GM21360 (cell line): ENCODE results near the gene BTBD17.

Experiments used
- ATAC-seq: cut with Tn5 transposase; IDR thresholded peaks from one replicate; pipeline ENCODE4 v1.9.1; 2021; ENCODE audit warnings: mild to moderate bottlenecking, moderate library complexity; ENCODE audit not compliant: unreplicated experiment

Gene BTBD17

DNA sequence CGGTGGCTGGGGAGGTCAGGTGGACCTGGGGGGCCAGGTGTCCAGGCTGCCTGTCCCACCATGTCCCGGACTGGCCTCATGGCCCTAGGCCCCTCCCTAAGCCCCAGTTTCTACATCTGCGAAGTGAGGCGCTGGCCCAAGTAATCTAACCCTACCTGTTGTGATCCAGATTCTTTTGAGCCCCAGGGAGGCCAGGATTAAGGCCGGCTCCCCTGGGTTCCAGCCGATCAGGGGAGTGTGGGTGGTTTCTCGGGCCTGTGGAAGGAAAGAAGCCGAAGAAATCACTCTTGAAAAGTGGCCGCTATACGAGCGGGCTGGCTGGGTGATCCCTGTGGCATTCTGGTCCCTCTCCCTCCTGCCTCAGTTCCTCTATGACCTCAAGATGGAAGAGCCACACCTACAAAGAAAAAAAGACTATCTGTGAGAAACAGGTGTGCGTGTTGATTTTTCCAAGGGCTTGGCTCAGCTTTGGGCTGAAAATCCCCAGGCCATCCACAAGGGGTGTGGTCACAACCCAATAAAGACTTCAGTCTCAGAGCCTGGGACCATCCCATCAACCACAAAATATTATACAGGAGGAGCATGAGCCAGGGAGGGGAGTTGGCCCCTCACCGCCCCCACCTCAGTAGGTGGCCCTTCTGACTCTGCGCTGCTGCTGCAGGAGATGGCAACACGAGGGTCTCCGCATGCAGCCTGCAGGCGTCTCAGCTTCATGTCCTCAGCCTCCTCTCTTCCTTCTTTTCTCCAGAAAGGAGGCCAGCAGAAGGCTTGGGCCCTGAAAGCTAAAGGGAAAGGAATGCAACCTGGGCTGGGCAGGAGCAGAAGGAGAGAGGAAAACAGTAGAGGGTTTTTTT, 25.9 kb upstream of the BTBD17 start:
- ATAC-seq: no peak

DNA sequence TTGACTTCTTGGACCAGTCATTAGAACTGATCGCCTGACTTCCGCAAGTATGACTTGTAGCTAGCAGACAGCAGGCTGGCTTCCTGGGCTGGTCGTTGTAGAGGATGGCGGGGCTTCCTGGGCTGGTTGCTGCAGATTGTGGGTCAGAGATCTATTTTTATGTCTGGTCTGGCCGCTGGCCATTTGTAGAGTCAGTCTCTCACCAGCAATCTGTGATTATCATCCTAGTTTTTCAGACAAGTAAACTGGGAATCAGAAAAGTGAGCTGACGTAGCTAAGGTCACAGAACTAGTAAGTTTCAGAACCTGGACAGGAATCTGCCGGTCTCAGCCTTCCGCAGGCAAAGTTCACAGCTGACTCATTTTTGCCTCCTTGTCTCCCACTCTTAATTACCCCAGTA, 24.7 kb upstream of the BTBD17 start:
- no peak for ATAC-seq

DNA sequence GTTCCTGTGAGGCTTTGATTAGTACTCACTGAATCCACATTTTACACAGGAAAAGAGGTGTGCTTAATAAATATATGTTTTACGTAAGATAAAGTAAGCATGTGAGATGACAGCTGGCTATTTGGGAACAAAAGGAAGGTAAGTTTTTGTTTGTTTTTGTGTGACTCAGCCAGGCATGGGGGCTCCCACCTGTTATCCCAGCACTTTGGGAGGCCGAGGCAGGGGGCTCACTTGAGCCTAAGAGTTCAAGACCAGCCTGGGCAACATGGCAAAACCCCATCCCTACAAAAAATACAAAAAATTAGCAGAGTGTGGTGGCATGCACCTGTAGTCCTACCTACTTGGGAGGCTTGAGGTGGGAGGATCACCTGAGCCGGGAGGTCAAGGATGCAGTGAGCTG, 23.5 kb upstream of the BTBD17 start:
- no peak for ATAC-seq

DNA sequence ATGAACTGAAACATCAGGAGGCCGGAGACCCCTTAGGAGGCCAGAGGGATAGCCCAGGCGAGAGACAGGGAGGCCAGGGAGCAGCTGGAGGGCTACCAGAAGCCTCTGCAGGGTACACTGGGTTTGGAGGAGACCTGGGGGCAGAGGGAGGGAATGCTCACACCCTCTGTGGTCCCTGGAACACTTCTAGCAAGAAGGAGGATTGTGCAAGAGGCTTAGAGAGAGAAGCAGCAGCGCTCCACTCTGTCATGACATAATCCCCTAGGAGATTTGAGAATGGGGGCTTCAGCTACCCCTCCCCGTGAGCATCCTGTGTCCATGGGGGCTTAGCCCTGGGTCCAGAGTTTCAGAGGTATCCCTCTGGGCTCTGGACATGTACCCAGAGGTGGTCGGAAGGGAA, 21.5 kb upstream of the BTBD17 start:
- no peak for ATAC-seq

DNA sequence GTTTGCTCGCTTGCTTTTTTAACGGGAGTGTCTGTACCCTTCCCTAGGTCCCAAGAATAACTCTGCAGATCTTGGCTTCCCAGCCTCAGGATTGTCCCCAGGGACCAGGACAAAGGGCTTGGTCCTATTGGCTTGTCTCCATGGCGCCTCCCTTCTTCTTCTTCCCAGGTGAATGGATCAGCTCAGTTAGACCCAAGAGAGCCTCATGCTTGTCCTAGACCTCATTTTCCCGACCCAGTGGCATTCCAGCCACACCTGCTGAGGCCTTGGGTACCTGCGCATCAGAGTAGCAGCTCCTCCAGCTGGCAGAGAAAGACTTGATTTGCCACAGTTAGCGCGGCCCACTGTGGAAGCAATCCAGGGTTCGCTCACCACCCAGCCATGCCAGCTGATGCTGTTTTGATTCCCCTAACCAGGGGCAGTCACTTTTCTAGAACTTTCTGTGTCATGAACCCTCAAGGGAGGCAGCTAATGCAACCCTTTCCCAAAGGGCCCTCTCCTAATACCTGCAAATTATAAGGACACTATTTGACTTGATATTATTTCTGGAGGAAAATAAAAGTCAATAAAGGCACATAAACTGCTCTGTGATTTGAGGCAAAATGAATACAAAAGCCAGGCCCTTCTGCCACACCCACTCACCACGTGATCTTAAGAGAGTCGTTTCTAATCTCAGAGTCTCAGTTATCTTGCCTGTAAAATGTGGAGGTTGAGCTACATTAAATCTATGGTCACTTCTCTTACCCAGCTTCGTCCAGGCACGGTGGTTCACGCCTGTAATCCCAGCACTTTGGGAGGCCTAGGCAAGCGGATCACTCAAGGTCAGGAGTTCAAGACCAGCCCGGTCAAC, 19.5 kb upstream of the BTBD17 start:
- ATAC-seq: no peak

DNA sequence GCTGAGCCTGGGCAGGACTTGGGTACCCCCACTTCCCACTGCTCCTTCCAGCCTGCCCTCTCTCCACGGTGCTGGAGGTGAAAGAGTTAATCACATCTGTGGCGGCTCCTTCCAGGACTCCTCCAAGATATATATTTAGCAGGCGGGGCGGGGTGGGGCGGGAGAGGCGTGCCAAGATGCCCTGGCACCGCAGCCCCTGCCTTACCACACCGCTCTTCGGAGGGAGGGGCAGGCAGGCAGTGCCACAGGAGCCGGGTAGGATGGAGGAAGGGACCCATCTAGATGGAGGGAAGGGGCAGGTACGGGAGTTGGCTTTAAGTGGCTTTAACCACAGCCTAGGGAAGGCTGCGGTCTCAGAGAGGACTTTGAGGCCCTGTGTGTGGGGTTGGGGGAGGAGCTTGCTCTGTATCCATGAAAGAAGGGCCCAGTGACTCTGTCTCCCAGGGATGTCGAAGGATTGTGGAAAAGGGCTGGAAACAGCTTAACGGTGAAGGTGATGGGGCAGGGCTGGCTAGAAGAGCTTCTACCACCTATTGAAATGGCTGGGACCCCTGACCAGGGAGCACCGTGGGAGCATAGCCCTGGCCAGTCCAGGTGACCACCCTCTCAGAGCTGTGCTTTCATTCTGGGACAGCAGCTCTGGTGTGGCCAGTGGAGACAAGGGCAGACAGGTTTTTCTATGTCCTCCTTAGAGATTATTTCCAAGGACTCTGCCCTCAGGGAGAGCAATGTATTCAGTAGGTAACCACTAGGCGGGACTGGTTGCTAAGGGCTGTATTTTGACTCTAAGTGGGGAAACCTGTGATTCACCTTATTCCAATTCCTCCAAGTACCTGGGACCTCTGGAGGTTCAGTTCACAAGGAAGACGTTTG, 18.7 kb upstream of the BTBD17 start:
- ATAC-seq: no peak

DNA sequence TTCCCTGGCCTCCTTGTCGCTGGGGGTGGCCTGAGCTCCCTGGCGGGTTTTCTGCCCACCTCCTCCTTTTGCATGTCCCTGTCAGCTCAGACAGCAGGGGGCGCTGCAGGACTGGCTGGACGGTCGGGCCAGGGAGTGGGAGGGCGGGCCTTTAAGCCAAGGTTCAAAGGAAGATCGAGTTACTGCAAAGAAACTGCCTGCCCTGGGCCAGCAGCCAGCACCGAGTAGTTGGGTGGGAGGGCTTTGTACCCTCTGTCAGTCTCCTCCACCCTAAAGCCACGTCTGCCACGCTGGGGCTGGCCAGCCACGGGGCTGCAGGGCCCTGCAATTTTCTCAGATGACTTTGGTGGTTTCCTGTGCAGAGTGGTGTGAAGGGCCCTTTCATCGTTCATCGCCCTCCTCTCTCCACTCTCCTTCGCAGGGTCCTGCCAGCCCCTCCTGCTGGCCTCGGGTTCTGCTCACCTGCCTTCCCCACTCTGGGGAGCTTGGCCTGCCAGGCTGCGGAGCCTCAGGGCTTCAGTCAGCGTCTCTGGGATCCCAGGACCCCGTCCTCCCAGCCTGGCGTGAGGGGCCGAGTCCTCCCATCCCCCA, 17.9 kb upstream of the BTBD17 start:
- no peak for ATAC-seq

DNA sequence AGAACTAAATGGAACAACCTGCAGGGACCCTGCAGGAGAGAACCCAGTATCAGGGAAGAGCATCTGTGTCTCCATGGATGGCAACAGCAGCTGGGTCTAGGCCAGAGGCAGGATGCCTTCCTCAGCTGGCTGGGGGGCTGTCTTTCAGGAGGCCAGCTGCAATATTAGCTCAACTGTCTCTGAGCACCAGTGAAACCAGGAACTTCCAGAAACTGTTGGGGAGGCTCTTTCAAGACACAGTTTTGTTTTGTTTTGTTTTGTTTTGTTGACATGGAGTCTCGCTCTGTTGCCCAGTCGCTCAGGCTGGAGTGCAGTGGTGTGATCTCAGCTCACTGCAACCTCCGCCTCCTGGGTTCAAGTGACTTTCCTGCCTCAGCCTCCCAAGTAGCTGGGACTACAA, 13.2 kb upstream of the BTBD17 start:
- ATAC-seq: no peak

DNA sequence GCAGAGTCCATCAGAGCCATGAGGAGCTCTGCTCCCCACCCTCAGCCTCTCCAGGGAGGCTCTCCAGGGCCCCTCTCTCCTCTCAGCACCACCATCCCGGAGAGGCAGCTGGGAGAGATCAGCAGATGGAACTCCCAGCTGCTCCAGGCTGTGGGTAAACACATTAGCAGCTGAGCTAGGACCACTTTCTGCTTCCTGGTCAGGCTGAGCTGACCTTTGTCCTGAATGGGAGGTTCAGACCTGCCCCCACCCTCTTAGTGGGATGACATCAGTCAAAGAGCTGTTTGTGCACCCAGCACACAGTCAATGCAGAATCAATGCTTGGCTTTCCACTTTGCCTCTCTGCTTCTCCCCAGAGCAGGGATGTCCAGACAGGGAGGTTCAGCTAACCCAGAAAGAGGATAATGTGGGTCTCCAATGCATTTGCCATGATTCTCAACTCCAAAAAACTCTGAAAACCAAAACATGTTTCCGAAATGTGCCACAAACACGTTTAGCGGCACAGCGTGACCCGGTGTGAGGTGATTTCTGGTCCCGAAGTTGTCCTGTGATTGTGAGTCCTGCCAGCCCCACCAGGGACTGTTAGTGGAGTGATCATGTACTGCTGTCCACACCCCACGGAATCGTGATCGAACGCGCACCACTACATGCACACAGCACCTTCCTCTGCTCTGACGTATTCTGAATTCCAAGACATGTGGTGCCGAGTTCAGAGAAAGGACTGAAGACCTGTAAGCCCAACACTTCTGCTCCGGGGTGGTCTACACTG, 12.4 kb upstream of the BTBD17 start:
- no peak for ATAC-seq

DNA sequence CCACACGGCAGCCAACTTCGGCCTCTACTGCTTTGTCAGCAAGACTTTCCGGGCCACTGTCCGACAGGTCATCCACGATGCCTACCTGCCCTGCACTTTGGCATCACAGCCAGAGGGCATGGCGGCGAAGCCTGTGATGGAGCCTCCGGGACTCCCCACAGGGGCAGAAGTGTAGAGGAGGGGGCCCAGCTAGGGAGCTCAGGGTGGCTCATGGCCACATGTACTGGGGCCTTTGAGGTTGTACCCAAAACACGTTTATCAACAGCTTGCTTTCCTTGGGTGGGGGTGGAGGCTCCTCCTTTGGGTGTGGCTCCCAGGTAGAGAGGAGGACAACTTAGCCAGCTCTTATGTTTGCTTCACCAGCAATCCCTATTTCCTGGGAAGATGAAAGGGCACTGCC, 10.8 kb upstream of the BTBD17 start:
- no peak for ATAC-seq

DNA sequence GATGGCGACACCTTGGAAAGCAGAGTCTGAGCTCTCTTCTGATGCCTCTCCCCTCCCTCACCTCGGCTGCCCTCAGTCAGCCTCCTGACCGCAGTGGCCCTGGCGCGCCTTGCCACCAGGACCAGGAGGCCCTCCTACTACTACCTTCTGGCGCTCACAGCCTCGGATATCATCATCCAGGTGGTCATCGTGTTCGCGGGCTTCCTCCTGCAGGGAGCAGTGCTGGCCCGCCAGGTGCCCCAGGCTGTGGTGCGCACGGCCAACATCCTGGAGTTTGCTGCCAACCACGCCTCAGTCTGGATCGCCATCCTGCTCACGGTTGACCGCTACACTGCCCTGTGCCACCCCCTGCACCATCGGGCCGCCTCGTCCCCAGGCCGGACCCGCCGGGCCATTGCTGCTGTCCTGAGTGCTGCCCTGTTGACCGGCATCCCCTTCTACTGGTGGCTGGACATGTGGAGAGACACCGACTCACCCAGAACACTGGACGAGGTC, 10.0 kb upstream of the BTBD17 start:
- no peak for ATAC-seq

DNA sequence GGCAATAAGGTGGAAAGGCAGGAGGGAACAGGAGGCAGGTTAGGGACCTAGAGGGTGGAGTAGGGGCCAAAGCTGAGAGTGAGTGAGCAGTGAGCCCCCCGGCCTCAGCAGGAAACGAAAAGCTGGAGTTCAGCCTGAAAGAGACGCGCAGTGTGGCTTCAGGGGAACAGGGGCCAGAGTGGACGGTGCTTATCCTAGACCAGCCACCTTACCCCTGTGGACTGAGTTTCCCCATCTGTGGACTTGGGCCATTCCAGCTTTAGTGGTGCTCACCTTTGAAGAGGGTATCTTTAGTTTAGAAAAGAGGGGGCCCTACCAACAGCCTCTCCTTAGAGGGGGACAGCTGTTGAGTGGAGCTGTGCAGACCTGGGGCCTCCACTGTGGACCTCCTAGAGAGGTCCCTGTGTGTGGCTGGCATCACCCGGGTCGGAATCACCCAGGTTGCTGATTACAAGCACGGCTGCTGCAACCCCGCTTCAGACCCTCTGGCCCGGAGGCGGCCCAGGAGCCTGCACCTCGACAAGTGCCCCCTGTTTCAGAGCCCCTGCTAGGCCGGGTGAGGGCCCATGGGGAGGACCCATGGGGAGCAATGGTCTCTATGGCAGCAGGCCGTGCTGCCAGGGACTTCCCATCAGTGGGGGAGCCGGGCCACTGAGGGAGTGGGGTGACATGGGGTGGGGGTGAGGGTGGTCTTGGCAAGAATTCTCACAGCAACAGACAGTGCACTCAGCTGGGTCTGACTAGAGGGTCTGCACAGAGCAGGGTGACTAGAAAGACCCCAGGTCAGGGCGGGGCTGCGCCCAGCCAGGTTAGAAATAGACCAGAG, 8.2 kb upstream of the BTBD17 start:
- no peak for ATAC-seq

DNA sequence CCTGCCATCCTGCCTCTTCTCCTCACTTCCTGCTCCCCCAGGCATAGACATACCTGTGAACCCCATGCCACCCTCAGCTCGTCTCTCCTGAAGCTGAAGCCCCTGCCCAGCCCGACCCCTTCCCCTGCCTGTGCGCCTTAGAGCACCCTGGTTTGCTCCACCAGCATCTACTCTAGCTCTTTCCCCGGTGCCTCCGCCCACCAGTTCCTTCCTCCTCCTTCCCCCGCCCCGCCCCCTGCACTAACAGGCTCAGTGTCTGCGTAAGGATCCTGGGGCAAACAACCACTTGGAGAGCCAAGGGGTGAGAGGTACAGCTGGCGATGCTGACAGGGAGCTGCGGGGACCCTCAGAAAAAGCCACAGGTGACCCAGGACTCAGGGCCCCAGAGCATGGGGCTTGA, 7.6 kb upstream of the BTBD17 start:
- no peak for ATAC-seq

DNA sequence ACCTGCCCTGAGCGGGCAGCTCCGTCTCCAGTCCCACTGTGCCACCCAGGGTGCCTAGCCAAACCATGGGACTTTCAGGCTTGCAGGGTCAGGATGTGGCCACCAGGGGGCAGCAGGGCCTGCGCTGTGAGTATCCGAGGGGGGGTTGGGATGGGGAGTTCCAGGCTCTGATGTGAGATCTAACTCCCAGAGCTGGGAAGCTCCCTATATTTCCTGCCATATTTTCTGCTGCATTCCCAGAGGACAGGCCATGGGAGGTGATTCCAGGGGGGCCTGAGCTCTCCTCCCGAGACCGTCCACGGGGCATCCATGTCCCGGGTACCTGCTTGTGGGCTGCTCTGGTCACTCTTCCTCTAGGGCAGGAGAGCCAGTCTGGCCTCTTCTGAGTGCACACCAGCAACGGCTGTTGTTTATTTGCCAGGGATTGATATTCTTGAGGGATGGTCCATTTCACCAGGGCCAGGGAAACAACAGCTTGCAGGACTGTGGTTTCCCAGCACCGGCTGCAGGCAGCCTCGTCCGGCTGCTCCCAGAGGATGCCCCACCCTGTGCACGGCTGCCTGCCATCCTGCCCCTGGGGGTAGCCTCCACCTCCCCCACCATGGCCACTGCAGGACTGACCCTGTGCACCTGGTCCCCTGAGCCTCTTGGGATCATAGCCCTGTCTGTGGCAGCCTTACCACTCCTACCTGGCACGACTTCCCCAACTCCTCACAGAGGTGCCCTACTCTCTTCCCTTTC, 6.8 kb upstream of the BTBD17 start:
- ATAC-seq: no peak

DNA sequence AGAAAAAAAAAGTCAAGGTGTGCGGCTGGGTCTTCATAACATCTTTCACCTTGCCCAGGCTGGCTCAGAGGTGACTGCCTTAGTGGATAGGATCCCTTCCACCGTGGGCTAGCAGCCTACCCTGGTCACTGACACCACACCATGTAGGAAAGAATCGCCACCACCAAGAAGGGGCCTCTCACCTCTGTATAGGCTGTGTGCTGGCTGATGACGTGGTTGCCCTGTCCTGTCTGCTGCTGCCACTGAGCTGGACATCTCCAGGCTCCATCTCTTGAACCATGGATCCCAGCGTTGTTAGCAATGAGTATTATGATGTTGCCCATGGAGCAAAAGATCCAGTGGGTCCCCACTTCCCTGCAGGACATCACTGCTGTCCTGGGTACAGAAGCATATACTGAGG, 5.5 kb upstream of the BTBD17 start, which contains the start of gene GPR142:
Gene GPR142 (plus strand): TSS at position 301 of the 400 bp plus-strand sequence. CDS start 2,035 bp downstream, outside the sequence.
- no peak for ATAC-seq

DNA sequence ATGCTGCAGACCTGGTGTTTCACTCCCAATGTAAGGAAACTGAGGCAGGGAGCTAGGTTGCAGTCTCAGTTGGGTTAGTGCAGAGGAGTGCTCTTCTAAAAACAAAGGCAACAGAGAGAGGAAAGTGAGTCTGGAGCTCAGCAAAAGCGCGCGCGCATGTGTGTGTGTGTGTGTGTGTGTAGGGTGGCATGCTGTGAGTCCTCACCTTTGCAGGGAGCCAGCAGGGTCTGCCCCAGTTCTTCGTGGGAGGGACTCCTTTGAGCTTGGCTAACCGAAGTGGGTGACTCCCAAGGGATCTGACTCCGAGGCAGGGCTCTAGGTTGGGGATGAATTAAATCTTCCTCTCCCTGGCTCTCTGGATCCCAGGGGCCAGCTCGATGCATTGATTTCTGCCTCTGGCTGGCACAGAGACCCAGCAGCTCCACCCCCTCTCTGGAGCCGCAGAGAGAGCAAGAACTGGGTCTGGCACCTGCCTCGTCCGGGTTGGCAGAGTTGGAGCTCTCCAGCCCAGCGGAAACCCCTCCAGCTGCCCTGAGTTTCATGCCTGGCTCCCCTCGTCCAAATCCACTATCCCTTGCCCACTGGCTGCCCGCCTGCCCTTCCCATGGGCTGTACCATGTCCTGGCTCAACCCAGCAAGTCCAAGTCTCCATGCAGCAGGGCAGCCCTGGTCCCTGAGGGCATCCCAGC, 1.3 kb upstream of the BTBD17 start:
- ATAC-seq: no peak

DNA sequence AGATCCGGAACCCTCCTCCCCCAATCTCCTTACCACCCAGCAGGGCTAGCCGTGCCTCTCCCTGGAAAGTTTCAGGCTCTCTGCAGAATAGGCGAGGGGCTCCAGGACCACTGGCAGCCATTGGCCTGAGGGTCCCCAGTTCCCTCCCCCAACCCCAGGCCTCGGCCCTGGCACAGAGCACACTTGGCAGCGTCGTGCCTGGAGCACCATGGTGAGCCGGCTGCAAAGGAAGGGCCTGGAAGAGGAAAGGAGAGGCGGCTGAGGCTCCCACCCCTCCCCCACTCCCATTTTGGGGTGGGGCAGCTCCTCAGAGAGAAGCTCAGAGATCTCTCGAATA, 369 bp upstream of the BTBD17 start:
- ATAC-seq: no peak

DNA sequence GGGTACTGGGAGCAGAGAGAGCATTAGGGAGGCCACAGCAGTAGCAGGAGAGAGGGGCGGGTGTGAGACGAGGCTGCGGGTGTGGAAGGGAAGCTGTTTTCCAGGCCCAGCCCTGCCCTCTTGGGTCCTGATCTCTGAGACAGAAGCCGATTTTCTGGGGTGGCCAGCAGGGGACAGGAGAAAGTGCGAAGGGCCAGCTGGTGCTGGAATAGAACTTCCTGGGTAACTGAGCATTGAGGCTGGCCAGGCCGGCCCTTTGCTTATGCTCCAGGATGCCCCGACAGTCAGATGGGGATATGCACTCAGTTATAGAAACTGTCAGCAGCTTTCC, 804 bp downstream of the BTBD17 start:
- ATAC-seq: no peak
